Smooth muscle cell (in vitro differentiated cells): ENCODE results near the gene RBM4B. TPM values are rescaled to one million over a fixed set of nuclear protein-coding genes. Genes with fewer than 3 reads are reported as not detected.

ENCODE experiments used
- DNase-seq: peaks from one replicate; lab custom pipeline; 2025; ENCODE audit not compliant: unreplicated experiment; lab: John Stamatoyannopoulos, UW
- H2AFZ ChIP-seq: fragments of 200-600 bp; sonication (generic); 2 replicates; pipeline ENCODE4 v1.6.0; 2016; ENCODE audit warnings: antibody characterized with exemption, low read depth, mild to moderate bottlenecking
- H3F3A ChIP-seq: fragments of 200-600 bp; sonication (generic); 2 replicates; pipeline ENCODE4 v1.6.0; 2017; ENCODE audit warnings: antibody characterized with exemption, low read depth
- H3K27ac ChIP-seq: fragments of 200-600 bp; sonication (generic); 2 replicates; pipeline ENCODE4 v1.5.1; 2016; ENCODE audit warnings: low read depth, mild to moderate bottlenecking
- H3K27me3 ChIP-seq: fragments of 200-600 bp; sonication (generic); 2 replicates; pipeline ENCODE4 v1.6.1; 2016; ENCODE audit warnings: low read depth, mild to moderate bottlenecking
- H3K36me3 ChIP-seq: fragments of 200-600 bp; sonication (generic); 2 replicates; pipeline ENCODE4 v1.5.1; 2016; ENCODE audit warnings: low read depth
- H3K4me1 ChIP-seq: fragments of 200-600 bp; sonication (generic); 2 replicates; pipeline ENCODE4 v1.5.1; 2016; ENCODE audit warnings: low read depth
- H3K4me2 ChIP-seq: fragments of 200-600 bp; sonication (generic); 2 replicates; pipeline ENCODE4 v1.6.0; 2016; ENCODE audit warnings: mild to moderate bottlenecking
- H3K4me3 ChIP-seq: fragments of 200-600 bp; sonication (generic); 2 replicates; pipeline ENCODE4 v1.5.1; 2016; ENCODE audit warnings: mild to moderate bottlenecking
- H3K79me2 ChIP-seq: fragments of 200-600 bp; sonication (generic); 2 replicates; pipeline ENCODE4 v1.6.0; 2016; ENCODE audit warnings: low read depth, mild to moderate bottlenecking
- H3K9ac ChIP-seq: fragments of 200-600 bp; sonication (generic); 2 replicates; pipeline ENCODE4 v1.6.0; 2016; ENCODE audit warnings: low read depth
- H3K9me3 ChIP-seq: fragments of 200-600 bp; sonication (generic); replicated peaks from 2 replicates; pipeline ENCODE4 v1.5.1; 2016; ENCODE audit warnings: low read depth
- H4K20me1 ChIP-seq: fragments of 200-600 bp; sonication (generic); 2 replicates; pipeline ENCODE4 v1.6.0; 2016; ENCODE audit warnings: low read depth
- WGBS: methylation state at CpG from one replicate; pipeline ENCODE4 v1.1.7; 2016; ENCODE audit warnings: low lambda C conversion rate; 5-methylcytosine and 5-hydroxymethylcytosine counted together
- polyA plus RNA-seq: library from polyadenylated mRNA; unstranded; fragments of >200 nt; fragmentation: Nextera tagmentation; extraction: Ambion mirVana; gene quantifications from 2 replicates; pipeline ENCODE4 v1.2.1, GENCODE V29; 2016
- total RNA-seq: library from RNA; depleted of rRNA; stranded (reverse); fragments of >200 nt; gene quantifications from 2 replicates; pipeline ENCODE4 v1.2.3, GENCODE V29; 2014
- TF ChIP-seq, protein P1 (sequence below): fragments of 200-600 bp; sonication (generic); IDR thresholded peaks from 2 replicates; pipeline ENCODE4 v1.5.1; 2017; ENCODE audit warnings: borderline replicate concordance, mild to moderate bottlenecking, antibody characterized with exemption; ENCODE audit not compliant: insufficient read depth, poor library complexity, severe bottlenecking

The RBM4B gene
- total and polyA plus RNA-seq, 2 experiments from 2014 or later = 17.0 to 17.8 TPM

DNA sequence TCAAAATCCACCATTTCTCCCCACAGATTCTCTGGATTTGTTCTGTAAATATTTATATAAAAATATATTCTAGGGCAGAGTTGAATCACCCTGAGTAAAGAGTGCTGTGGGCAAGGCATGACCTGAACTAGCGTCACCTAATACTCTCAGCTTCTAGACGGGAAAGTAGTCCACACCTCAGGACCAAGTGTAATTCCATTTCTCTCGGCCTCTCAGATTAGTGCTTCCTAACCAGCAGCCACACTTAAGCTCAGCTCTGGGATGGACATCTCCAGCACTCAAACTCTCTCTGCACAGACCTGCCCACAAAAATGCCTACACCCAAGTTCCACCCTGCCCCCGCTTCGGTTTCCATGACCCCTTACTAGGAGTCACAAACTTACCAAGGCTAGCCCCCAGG, 46.0 kb upstream of the RBM4B start:
- no peak overlapping the region for H2AFZ ChIP-seq
- H3K27me3 ChIP-seq = peaks cover 11% of the 10 kb centered on the region
- 84% methylated on average over 5 of the region's 5 CpGs for WGBS
- peaks cover 24% of the 10 kb centered on the region for H3K4me1 ChIP-seq
- H3K4me3 ChIP-seq = no peak overlapping the region
- no peaks in the 10 kb centered on the region for H4K20me1 ChIP-seq
- no peak overlapping the region for H3K27ac ChIP-seq
- H3K79me2 ChIP-seq = no peaks in the 10 kb centered on the region
- no peak for DNase-seq
- no peaks in the 10 kb centered on the region for H3K36me3 ChIP-seq
- H3K9ac ChIP-seq = no peak overlapping the region
- no peak overlapping the region for H3K4me2 ChIP-seq
- H3F3A ChIP-seq = no peaks in the 10 kb centered on the region
- TF ChIP-seq, protein P1, sequence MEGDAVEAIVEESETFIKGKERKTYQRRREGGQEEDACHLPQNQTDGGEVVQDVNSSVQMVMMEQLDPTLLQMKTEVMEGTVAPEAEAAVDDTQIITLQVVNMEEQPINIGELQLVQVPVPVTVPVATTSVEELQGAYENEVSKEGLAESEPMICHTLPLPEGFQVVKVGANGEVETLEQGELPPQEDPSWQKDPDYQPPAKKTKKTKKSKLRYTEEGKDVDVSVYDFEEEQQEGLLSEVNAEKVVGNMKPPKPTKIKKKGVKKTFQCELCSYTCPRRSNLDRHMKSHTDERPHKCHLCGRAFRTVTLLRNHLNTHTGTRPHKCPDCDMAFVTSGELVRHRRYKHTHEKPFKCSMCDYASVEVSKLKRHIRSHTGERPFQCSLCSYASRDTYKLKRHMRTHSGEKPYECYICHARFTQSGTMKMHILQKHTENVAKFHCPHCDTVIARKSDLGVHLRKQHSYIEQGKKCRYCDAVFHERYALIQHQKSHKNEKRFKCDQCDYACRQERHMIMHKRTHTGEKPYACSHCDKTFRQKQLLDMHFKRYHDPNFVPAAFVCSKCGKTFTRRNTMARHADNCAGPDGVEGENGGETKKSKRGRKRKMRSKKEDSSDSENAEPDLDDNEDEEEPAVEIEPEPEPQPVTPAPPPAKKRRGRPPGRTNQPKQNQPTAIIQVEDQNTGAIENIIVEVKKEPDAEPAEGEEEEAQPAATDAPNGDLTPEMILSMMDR = no peak
- no peaks in the 10 kb centered on the region for H3K9me3 ChIP-seq

GRCh38 chr11:66722745-66723651, 45.3 kb upstream of the RBM4B start:
- no peak overlapping the region for H3K9ac ChIP-seq
- peaks cover 27% of the 10 kb centered on the region for H3K4me1 ChIP-seq
- no peaks in the 10 kb centered on the region for H3K79me2 ChIP-seq
- DNase-seq = no peak
- H3K27me3 ChIP-seq = peaks cover 11% of the 10 kb centered on the region
- no peak overlapping the region for H3K4me3 ChIP-seq
- TF ChIP-seq, protein P1 = no peak
- no peak overlapping the region for H3K27ac ChIP-seq
- H4K20me1 ChIP-seq = no peaks in the 10 kb centered on the region
- H3K4me2 ChIP-seq = no peak overlapping the region
- no peaks in the 10 kb centered on the region for H3K36me3 ChIP-seq
- 95% methylated on average over 16 of the region's 16 CpGs for WGBS
- H2AFZ ChIP-seq = no peak overlapping the region
- H3F3A ChIP-seq = no peaks in the 10 kb centered on the region
- H3K9me3 ChIP-seq = no peaks in the 10 kb centered on the region

DNA sequence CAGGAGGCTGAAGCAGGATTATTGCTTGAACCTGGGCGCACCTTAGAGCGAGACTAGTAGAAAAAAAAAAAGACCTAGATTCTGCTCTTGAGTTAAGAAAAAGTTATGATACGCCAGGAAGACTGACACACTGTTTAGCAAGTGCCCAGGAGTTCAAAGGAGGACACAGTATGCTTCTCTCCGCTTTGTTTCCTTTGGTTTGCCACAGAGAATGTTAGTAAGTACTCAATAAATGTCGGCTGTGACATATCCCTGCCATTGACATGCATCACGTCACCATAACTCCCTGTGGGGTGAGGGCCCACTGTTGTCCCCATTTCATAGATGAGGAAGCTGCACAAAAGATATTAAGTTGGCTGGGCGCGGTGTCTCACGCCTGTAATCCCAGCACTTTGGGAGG, 44.3 kb upstream of the RBM4B start:
- H2AFZ ChIP-seq = no peak overlapping the region

More for the DNA sequence above, 44.3 kb upstream of the RBM4B start:
- WGBS = 94% methylated on average over 9 of the region's 9 CpGs
- H3K36me3 ChIP-seq = no peaks in the 10 kb centered on the region
- no peaks in the 10 kb centered on the region for H3K79me2 ChIP-seq
- no peak for DNase-seq
- no peaks in the 10 kb centered on the region for H4K20me1 ChIP-seq
- H3K9me3 ChIP-seq = no peaks in the 10 kb centered on the region
- H3K4me2 ChIP-seq = no peak overlapping the region
- peaks cover 21% of the 10 kb centered on the region for H3K4me1 ChIP-seq
- H3K27ac ChIP-seq = no peak overlapping the region
- H3F3A ChIP-seq = no peaks in the 10 kb centered on the region
- H3K9ac ChIP-seq = no peak overlapping the region
- no peak overlapping the region for H3K4me3 ChIP-seq
- peaks cover 7% of the 10 kb centered on the region for H3K27me3 ChIP-seq
- TF ChIP-seq, protein P1 = no peak
